ENCODE results near the gene ARL8B.

DNA sequence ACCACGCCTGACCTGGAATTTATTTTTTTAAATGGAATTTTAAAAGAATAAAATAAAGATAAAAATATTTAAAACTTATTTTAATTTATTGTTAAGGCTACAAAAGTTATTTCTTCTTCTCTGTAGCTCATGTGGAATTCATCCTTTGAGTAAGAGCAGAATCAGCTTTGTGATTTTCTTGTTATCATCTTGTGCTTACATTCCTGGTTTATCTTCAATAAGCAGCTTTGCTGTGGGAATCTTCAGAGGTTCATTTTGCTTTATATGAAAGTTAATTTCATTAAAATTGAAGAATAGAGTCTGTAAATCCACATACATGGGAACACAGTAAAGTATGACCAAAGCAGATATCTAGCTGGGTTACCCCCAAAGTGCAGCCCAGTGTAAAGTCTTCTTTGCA is 35.4 kb upstream of the ARL8B start:
- TF ChIP-seq, protein P1, sequence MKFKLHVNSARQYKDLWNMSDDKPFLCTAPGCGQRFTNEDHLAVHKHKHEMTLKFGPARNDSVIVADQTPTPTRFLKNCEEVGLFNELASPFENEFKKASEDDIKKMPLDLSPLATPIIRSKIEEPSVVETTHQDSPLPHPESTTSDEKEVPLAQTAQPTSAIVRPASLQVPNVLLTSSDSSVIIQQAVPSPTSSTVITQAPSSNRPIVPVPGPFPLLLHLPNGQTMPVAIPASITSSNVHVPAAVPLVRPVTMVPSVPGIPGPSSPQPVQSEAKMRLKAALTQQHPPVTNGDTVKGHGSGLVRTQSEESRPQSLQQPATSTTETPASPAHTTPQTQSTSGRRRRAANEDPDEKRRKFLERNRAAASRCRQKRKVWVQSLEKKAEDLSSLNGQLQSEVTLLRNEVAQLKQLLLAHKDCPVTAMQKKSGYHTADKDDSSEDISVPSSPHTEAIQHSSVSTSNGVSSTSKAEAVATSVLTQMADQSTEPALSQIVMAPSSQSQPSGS (CRISPR knock-in tag; IDR thresholded peaks at IDR 0.05; ENCODE audit: borderline replicate concordance, low read depth): no peak
- TF ChIP-seq, protein P2, sequence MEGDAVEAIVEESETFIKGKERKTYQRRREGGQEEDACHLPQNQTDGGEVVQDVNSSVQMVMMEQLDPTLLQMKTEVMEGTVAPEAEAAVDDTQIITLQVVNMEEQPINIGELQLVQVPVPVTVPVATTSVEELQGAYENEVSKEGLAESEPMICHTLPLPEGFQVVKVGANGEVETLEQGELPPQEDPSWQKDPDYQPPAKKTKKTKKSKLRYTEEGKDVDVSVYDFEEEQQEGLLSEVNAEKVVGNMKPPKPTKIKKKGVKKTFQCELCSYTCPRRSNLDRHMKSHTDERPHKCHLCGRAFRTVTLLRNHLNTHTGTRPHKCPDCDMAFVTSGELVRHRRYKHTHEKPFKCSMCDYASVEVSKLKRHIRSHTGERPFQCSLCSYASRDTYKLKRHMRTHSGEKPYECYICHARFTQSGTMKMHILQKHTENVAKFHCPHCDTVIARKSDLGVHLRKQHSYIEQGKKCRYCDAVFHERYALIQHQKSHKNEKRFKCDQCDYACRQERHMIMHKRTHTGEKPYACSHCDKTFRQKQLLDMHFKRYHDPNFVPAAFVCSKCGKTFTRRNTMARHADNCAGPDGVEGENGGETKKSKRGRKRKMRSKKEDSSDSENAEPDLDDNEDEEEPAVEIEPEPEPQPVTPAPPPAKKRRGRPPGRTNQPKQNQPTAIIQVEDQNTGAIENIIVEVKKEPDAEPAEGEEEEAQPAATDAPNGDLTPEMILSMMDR (IDR thresholded peaks at IDR 0.05): no peak
- TF ChIP-seq OVOL2 (CRISPR knock-in tag; IDR thresholded peaks at IDR 0.05; ENCODE audit: borderline replicate concordance): no peak
- TF ChIP-seq, protein P3, sequence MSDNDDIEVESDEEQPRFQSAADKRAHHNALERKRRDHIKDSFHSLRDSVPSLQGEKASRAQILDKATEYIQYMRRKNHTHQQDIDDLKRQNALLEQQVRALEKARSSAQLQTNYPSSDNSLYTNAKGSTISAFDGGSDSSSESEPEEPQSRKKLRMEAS (CRISPR knock-in tag; IDR thresholded peaks at IDR 0.05): no peak
